Stimulated activated naive B cell treated with anti-CD40 and anti-IgM and Interleukin-4, amounts not matched to agents 10 μg/mL and 1 μg/mL and 100 μg/mL, for 72 hours (primary cell): ENCODE results near the gene OAF.
"Not testable (repeated sequence)": the region's sequence is repeated elsewhere in the genome, so short reads cannot be mapped to it uniquely, and the experiment has no call there.

ENCODE experiments used
- ATAC-seq, 2 donors: fragments of 150-1000 bp; cut with Tn5 transposase; replicated peaks; 2 replicates each; pipeline ENCODE4 v1.10.0; 2021; ENCODE audit warnings: moderate library complexity in 1 of 2
- DNase-seq: peaks from one replicate; pipeline ENCODE4 v3.0.0; 2021
- H3K27ac Mint-ChIP-seq: one replicate; pipeline ENCODE4 v1.8.0; 2022; ENCODE audit warnings: mild to moderate bottlenecking, mixed read lengths
- H3K27me3 Mint-ChIP-seq, 2 donors: one replicate each; pipeline ENCODE4 v1.8.0; 2022; ENCODE audit warnings: mixed read lengths in 2 of 2
- H3K36me3 Mint-ChIP-seq, 2 donors: one replicate each; pipeline ENCODE4 v1.8.0; 2022; ENCODE audit warnings: mixed read lengths in 2 of 2, mild to moderate bottlenecking in 1 of 2
- H3K4me1 Mint-ChIP-seq, 2 donors: one replicate each; pipeline ENCODE4 v1.8.0; 2022; ENCODE audit warnings: mixed read lengths in 2 of 2, mild to moderate bottlenecking in 1 of 2
- H3K4me3 Mint-ChIP-seq, 2 donors: one replicate each; pipeline ENCODE4 v1.8.0; 2022; ENCODE audit warnings: mild to moderate bottlenecking in 2 of 2, mixed read lengths in 2 of 2, moderate library complexity in 1 of 2
- H3K9me3 Mint-ChIP-seq, 2 donors: one replicate each; pipeline ENCODE4 v1.8.0; 2022; ENCODE audit warnings: mixed read lengths in 2 of 2, mild to moderate bottlenecking in 1 of 2

Gene OAF

GRCh38 chr11:120260616-120261015, 49.8 kb downstream of the OAF start:
- Mint-ChIP-seq H3K9me3 (no peaks in the 10 kb centered on the region), H3K27me3 (peaks cover 59 to 66% of the 10 kb centered on the region in 2 donors), H3K36me3 (no peaks in the 10 kb centered on the region), H3K4me3 (no peak overlapping the region), H3K4me1 (peaks cover 0 to 1% of the 10 kb centered on the region in 2 donors), H3K27ac (no peak overlapping the region)
- no peak for ATAC-seq
- no peak for DNase-seq

DNA sequence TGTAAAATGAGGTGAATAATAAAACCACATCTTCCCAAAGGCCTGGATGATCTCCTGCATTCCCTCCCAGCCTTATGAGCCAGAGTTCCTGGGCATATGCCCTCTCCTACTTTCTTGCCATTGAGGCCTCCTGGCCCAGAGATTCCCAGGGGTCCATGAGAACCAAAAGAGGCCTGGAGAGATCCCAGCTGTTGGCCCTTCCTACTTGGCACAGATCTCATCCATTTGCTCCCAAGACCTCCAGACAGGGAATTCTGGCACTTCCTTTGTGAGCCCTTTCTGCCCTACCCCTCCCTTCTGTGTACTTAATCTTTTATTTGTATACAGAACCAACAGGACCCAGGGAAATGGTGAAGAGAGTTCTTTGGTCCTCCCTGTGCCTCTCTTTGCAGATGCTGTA, 50.5 kb downstream of the OAF start:
- no peak for DNase-seq
- Mint-ChIP-seq H3K9me3 (no peaks in the 10 kb centered on the region), H3K36me3 (no peaks in the 10 kb centered on the region), H3K27ac (no peak overlapping the region), H3K4me3 (no peak overlapping the region), H3K27me3 (peaks cover 59 to 66% of the 10 kb centered on the region in 2 donors), H3K4me1 (no peaks in the 10 kb centered on the region)
- no peak for ATAC-seq

DNA sequence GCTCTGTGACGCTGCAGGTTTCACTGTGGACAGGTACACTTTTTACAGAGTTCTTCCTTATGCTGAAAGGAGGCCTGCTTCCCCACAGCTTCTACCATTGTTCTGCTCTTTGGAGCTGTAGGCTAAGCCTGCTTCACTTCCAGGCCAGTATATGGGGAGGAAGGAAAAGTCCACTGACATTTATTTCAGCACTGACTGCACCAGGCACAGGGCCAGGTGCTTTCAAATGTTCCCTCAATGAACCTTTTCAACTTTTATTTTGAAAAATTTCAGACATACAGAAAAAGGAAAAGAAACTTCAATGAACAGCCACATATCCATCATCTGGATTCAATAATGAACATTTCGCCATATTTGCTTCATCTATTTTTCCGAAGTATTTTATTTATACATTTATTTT, 51.1 kb downstream of the OAF start:
- ATAC-seq (no peak), DNase-seq (no peak)
- Mint-ChIP-seq H3K27ac (no peak overlapping the region), H3K27me3 (peaks cover 59 to 66% of the 10 kb centered on the region in 2 donors), H3K4me1 (no peaks in the 10 kb centered on the region), H3K4me3 (no peak overlapping the region), H3K9me3 (no peaks in the 10 kb centered on the region), H3K36me3 (no peaks in the 10 kb centered on the region)

GRCh38 chr11:120267319-120267718, 56.5 kb downstream of the OAF start:
- ATAC-seq (no peak), DNase-seq (no peak)
- Mint-ChIP-seq H3K36me3 (no peaks in the 10 kb centered on the region), H3K27me3 (peaks cover 37 to 57% of the 10 kb centered on the region in 2 donors), H3K4me3 (no peak overlapping the region), H3K27ac (no peak overlapping the region), H3K4me1 (no peaks in the 10 kb centered on the region), H3K9me3 (no peaks in the 10 kb centered on the region)

DNA sequence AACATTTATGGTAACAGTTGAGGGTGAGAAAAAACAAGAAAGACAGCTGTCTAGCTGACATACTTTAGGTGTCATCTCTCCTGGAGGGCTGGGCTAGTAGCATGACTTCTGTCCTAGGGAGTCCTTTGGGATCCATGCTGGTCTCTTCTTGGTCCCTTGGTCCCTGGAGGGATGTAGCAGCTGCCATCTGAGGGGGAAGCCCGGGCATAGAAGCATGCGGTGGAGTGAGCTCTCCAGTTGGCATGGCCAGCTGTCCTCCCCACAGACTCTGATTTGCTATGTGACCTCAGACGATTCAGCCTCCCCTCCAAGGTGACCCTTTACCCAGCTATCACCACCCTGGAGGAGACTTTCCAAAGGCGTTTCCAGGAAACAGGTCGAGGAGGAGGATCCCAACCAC, 57.9 kb downstream of the OAF start:
- Mint-ChIP-seq H3K36me3 (no peaks in the 10 kb centered on the region), H3K4me3 (no peak overlapping the region), H3K27ac (no peak overlapping the region), H3K9me3 (no peaks in the 10 kb centered on the region), H3K27me3 (peaks cover 38 to 58% of the 10 kb centered on the region in 2 donors), H3K4me1 (peaks cover 0 to 4% of the 10 kb centered on the region in 2 donors)
- no peak for ATAC-seq
- no peak for DNase-seq

GRCh38 chr11:120270386-120270785, 59.6 kb downstream of the OAF start:
- Mint-ChIP-seq H3K4me1 (peaks cover 0 to 4% of the 10 kb centered on the region in 2 donors), H3K9me3 (no peaks in the 10 kb centered on the region), H3K4me3 (no peak overlapping the region), H3K27me3 (peaks cover 49 to 66% of the 10 kb centered on the region in 2 donors), H3K27ac (no peak overlapping the region), H3K36me3 (no peaks in the 10 kb centered on the region)
- no peak for ATAC-seq
- DNase-seq, result no peak

DNA sequence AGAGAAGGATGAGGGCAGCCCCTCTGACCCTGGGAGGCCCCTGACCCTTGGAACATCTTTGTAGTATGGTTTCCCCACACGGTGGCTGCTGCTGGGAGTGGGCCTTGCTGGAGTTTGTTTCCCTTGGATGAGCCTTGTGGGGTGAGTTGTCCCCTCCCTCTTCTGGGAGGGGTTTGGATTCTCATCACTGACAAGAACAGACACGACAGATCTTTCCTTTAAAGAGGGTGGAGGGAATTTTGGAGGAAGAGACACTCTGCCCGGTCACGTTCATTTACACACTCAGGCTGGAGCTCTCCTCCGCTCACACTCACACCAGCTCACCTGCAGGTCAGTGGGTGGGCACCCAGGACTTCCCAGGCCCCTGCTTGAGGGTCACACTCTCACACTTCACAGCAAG, 60.8 kb downstream of the OAF start:
- peaks cover 38 to 57% of the 10 kb centered on the region in 2 donors for H3K27me3 Mint-ChIP-seq
- no peak overlapping the region for H3K27ac Mint-ChIP-seq
- DNase-seq (no peak), ATAC-seq (no peak)
- no peaks in the 10 kb centered on the region for H3K9me3 Mint-ChIP-seq
- H3K4me3 Mint-ChIP-seq, result no peak overlapping the region
- H3K4me1 Mint-ChIP-seq, result peaks cover 0 to 4% of the 10 kb centered on the region in 2 donors
- no peaks in the 10 kb centered on the region for H3K36me3 Mint-ChIP-seq

GRCh38 chr11:120272303-120272702, 61.5 kb downstream of the OAF start:
- ATAC-seq, result no peak
- no peak overlapping the region for H3K27ac Mint-ChIP-seq

GRCh38 chr11:120273432-120273831, 62.6 kb downstream of the OAF start:
- Mint-ChIP-seq H3K36me3 (no peaks in the 10 kb centered on the region), H3K27me3 (peaks cover 28 to 54% of the 10 kb centered on the region in 2 donors), H3K4me1 (peaks cover 0 to 4% of the 10 kb centered on the region in 2 donors), H3K4me3 (no peak overlapping the region), H3K27ac (no peak overlapping the region), H3K9me3 (no peaks in the 10 kb centered on the region)
- DNase-seq (no peak), ATAC-seq (no peak)

More at GRCh38 chr11:120272303-120272702, 61.5 kb downstream of the OAF start:
- Mint-ChIP-seq H3K36me3 (no peaks in the 10 kb centered on the region), H3K27me3 (peaks cover 31 to 51% of the 10 kb centered on the region in 2 donors), H3K4me1 (peaks cover 0 to 4% of the 10 kb centered on the region in 2 donors), H3K4me3 (no peak overlapping the region), H3K9me3 (no peaks in the 10 kb centered on the region)
- no peak for DNase-seq

- H3K27ac Mint-ChIP-seq, ATAC-seq, H3K4me3 Mint-ChIP-seq, H3K36me3 Mint-ChIP-seq, DNase-seq, H3K4me1 Mint-ChIP-seq, H3K9me3 Mint-ChIP-seq: not testable (repeated sequence)
- peaks cover 28 to 54% of the 10 kb centered on the region in 2 donors for H3K27me3 Mint-ChIP-seq
Observed at GRCh38 chr11:120273956-120274355, 63.1 kb downstream of the OAF start.

- Mint-ChIP-seq H3K36me3 (no peaks in the 10 kb centered on the region), H3K4me3 (no peak overlapping the region), H3K4me1 (no peaks in the 10 kb centered on the region), H3K27me3 (peaks cover 15 to 37% of the 10 kb centered on the region in 2 donors), H3K27ac (no peak overlapping the region), H3K9me3 (no peaks in the 10 kb centered on the region)
- DNase-seq, result no peak
- ATAC-seq, result no peak
Observed at GRCh38 chr11:120279502-120279901, 68.7 kb downstream of the OAF start.
